Large intestine (tissue), 3 donors: ENCODE measurements around the gene NF1. TPM values are rescaled to one million over a fixed set of nuclear protein-coding genes. Genes with fewer than 3 reads are reported as not detected.

Experiments
- DNase-seq, 2 donors: peaks; one replicate each; pipeline versions ENCODE4 v3.0.0 to v3.0.0-alpha.2; 2013
- H3K27ac ChIP-seq: one replicate; pipeline ENCODE4 v1.5.1; 2013; ENCODE audit warnings: low read length
- H3K27me3 ChIP-seq: 2 replicates; pipeline ENCODE4 v1.6.1; 2013; ENCODE audit warnings: low read length; ENCODE audit not compliant: control insufficient read depth, insufficient read depth
- H3K36me3 ChIP-seq: 2 replicates; pipeline ENCODE4 v1.6.1; 2013; ENCODE audit warnings: low read length; ENCODE audit not compliant: control insufficient read depth, insufficient read depth
- H3K4me1 ChIP-seq: one replicate; pipeline ENCODE4 v1.6.1; 2013; ENCODE audit warnings: low read length; ENCODE audit not compliant: control insufficient read depth, insufficient read depth
- H3K4me3 ChIP-seq: one replicate; pipeline ENCODE4 v1.5.1; 2013; ENCODE audit warnings: low read length
- H3K9me3 ChIP-seq: one replicate; pipeline ENCODE4 v1.6.1; 2013; ENCODE audit warnings: mild to moderate bottlenecking, low read depth, low read length, moderate library complexity; ENCODE audit not compliant: control insufficient read depth
- WGBS: methylation state at CpG from one replicate; pipeline ENCODE4 v1.1.5; 2013; ENCODE audit warnings: low lambda C conversion rate; ENCODE audit not compliant: insufficient coverage; 5-methylcytosine and 5-hydroxymethylcytosine counted together
- polyA plus RNA-seq: library from polyadenylated mRNA; unstranded; fragments of 120-200 nt; gene quantifications from one replicate; pipeline ENCODE4 v1.2.1, GENCODE V29; 2013

The NF1 gene
- polyA plus RNA-seq, 1 donor = 25.9 TPM

- H3K27ac ChIP-seq = peak overlapping the region; percentile 13
- H3K9me3 ChIP-seq = no peaks in the 10 kb centered on the region
- H3K36me3 ChIP-seq = no peaks in the 10 kb centered on the region
- no peak overlapping the region for H3K4me3 ChIP-seq
- WGBS = no CpG with 5 or more reads among the region's 17 CpGs
- H3K27me3 ChIP-seq = no peaks in the 10 kb centered on the region
- DNase-seq = peak; percentile 34 to 47
- H3K4me1 ChIP-seq = peaks cover 7% of the 10 kb centered on the region
Measured at GRCh38 chr17:31425282-31426040, 330.7 kb downstream of the NF1 start.

Other genes with a start within 250 kb of the NF1 start
- gene TEFM, start 188.7 kb upstream of the NF1 start, polyA plus RNA-seq = 25.5 TPM
- gene ADAP2, start 173.0 kb upstream of the NF1 start, polyA plus RNA-seq = 4.9 TPM
- 12.4 TPM for gene RNF135, start 123.9 kb upstream of the NF1 start, polyA plus RNA-seq
- 1.0 TPM for gene OMG, start 202.3 kb downstream of the NF1 start, polyA plus RNA-seq
- gene EVI2B, start 219.1 kb downstream of the NF1 start, polyA plus RNA-seq = 7.9 TPM
- 3.8 TPM for gene EVI2A, start 226.6 kb downstream of the NF1 start, polyA plus RNA-seq